Measurements from ENCODE around the gene GJB5.
A peak's percentile ranks its signal among the peaks of the same experiment; 100 is the strongest.

Gene GJB5

GRCh38 chr1:34792868-34793727 is 38.3 kb downstream of the GJB5 start, which contains the start of gene GJA4:
GJA4 (plus strand) TSS chr1:34792999; CDS start chr1:34794214, 1,215 bp downstream.
- TF ChIP-seq TAF1 (IDR thresholded peaks at IDR 0.05; ENCODE audit: low read depth) (no peak), ZBTB7A (IDR thresholded peaks at IDR 0.05; ENCODE audit: low read depth) (peak; percentile 44; the same call in 1 of the 2 replicates)

- TF ChIP-seq EGR1 (IDR thresholded peaks at IDR 0.05): no peak
- no peak for TF ChIP-seq YY1 (IDR thresholded peaks at IDR 0.05; ENCODE audit: low read depth)
- TF ChIP-seq RAD21 (IDR thresholded peaks at IDR 0.05; ENCODE audit: low read depth): no peak
- no peak for TF ChIP-seq CEBPB (IDR thresholded peaks at IDR 0.05)
- no peak for TF ChIP-seq MAX (IDR thresholded peaks at IDR 0.05)
- no peak for TF ChIP-seq USF1 (IDR thresholded peaks at IDR 0.05)
- TF ChIP-seq ZBTB7A (IDR thresholded peaks at IDR 0.05; ENCODE audit: low read depth): no peak
- no peak for TF ChIP-seq EP300 (IDR thresholded peaks at IDR 0.05; ENCODE audit: borderline replicate concordance)
- TF ChIP-seq CREB1 (IDR thresholded peaks at IDR 0.05; ENCODE audit: low read depth): no peak
- TF ChIP-seq TAF1 (IDR thresholded peaks at IDR 0.05; ENCODE audit: low read depth): no peak
- TF ChIP-seq FOXM1 (IDR thresholded peaks at IDR 0.05; ENCODE audit: borderline replicate concordance, low read depth): no peak
- TF ChIP-seq REST (IDR thresholded peaks at IDR 0.05; ENCODE audit: low read depth): no peak
- TF ChIP-seq TCF12 (IDR thresholded peaks at IDR 0.05; ENCODE audit: low read depth): no peak
- TF ChIP-seq NFIC (IDR thresholded peaks at IDR 0.05): no peak
- TF ChIP-seq TEAD4 (IDR thresholded peaks at IDR 0.05): no peak
Observed at GRCh38 chr1:34794001-34794789, 39.3 kb downstream of the GJB5 start.

GRCh38 chr1:34794790-34795180 is 39.9 kb downstream of the GJB5 start:
- no peak for TF ChIP-seq MAX (IDR thresholded peaks at IDR 0.05)
- no peak for TF ChIP-seq CREB1 (IDR thresholded peaks at IDR 0.05; ENCODE audit: low read depth)
- TF ChIP-seq EGR1 (IDR thresholded peaks at IDR 0.05): no peak
- no peak for TF ChIP-seq CEBPB (IDR thresholded peaks at IDR 0.05)
- TF ChIP-seq FOXM1 (IDR thresholded peaks at IDR 0.05; ENCODE audit: borderline replicate concordance, low read depth): no peak
- TF ChIP-seq EP300 (IDR thresholded peaks at IDR 0.05; ENCODE audit: borderline replicate concordance): no peak
- TF ChIP-seq RAD21 (IDR thresholded peaks at IDR 0.05; ENCODE audit: low read depth): no peak
- TF ChIP-seq REST (IDR thresholded peaks at IDR 0.05; ENCODE audit: low read depth): no peak
- TF ChIP-seq NFIC (IDR thresholded peaks at IDR 0.05): no peak
- no peak for TF ChIP-seq TEAD4 (IDR thresholded peaks at IDR 0.05)
- no peak for TF ChIP-seq TCF12 (IDR thresholded peaks at IDR 0.05; ENCODE audit: low read depth)
- TF ChIP-seq ZBTB7A (IDR thresholded peaks at IDR 0.05; ENCODE audit: low read depth): no peak
- no peak for TF ChIP-seq YY1 (IDR thresholded peaks at IDR 0.05; ENCODE audit: low read depth)

GRCh38 chr1:34795916-34796315 is 41.1 kb downstream of the GJB5 start:
- TF ChIP-seq NFIC (IDR thresholded peaks at IDR 0.05) (no peak), TAF1 (IDR thresholded peaks at IDR 0.05; ENCODE audit: low read depth) (no peak), RAD21 (IDR thresholded peaks at IDR 0.05; ENCODE audit: low read depth) (no peak), FOXM1 (IDR thresholded peaks at IDR 0.05; ENCODE audit: borderline replicate concordance, low read depth) (no peak), ZBTB7A (IDR thresholded peaks at IDR 0.05; ENCODE audit: low read depth) (no peak), TEAD4 (IDR thresholded peaks at IDR 0.05) (no peak), REST (IDR thresholded peaks at IDR 0.05; ENCODE audit: low read depth) (no peak), CREB1 (IDR thresholded peaks at IDR 0.05; ENCODE audit: low read depth) (no peak), TCF12 (IDR thresholded peaks at IDR 0.05; ENCODE audit: low read depth) (no peak), EP300 (IDR thresholded peaks at IDR 0.05; ENCODE audit: borderline replicate concordance) (no peak), CEBPB (IDR thresholded peaks at IDR 0.05) (no peak), EGR1 (IDR thresholded peaks at IDR 0.05) (no peak), YY1 (IDR thresholded peaks at IDR 0.05; ENCODE audit: low read depth) (no peak), USF1 (IDR thresholded peaks at IDR 0.05) (no peak), MAX (IDR thresholded peaks at IDR 0.05) (no peak)

All from Ishikawa (cell line).